CD4-positive, alpha-beta T cell (primary cell): ENCODE measurements around the gene VASP. TPM values are rescaled to one million over a fixed set of nuclear protein-coding genes. Genes with fewer than 3 reads are reported as not detected.

Experiments used
- ATAC-seq: fragments of 200-7000 bp; cut with Tn5 transposase; one replicate; pipeline ENCODE4 v1.10.0; 2022; ENCODE audit warnings: mild to moderate bottlenecking; ENCODE audit not compliant: poor library complexity
- CTCF ChIA-PET: fragments of 350-600 bp; sonication (Branson Sonifier 250); formaldehyde crosslinking; loops from one replicate; lab custom pipeline; 2021; ENCODE audit warnings: antibody characterized with exemption, inconsistent platforms; lab: Charles Lee
- POLR2A ChIA-PET: fragments of 350-600 bp; sonication (Branson Sonifier 250); formaldehyde crosslinking; loops from one replicate; lab custom pipeline; 2021; ENCODE audit warnings: antibody characterized with exemption, inconsistent platforms; lab: Charles Lee
- DNase-seq, 14 experiments: peaks; one replicate each; pipeline ENCODE4 v3.0.0-alpha.2; 2013 to 2020; ENCODE audit warnings: mixed read lengths in 2 of 14
- H3K27ac ChIP-seq, 2 donors: one replicate each; pipeline versions ENCODE4 v1.5.1 to v1.7.0; 2013; ENCODE audit warnings: low read length in 2 of 2, low read depth in 1 of 2, mild to moderate bottlenecking in 1 of 2
- H3K27me3 ChIP-seq, 2 experiments: 1 replicate in 1 of 2; 2 replicates in 1 of 2; pipeline versions ENCODE4 v1.6.1 to v1.7.0; 2013; ENCODE audit warnings: low read length in 2 of 2, control low read depth in 1 of 2, mild to moderate bottlenecking in 1 of 2, moderate library complexity in 1 of 2; ENCODE audit not compliant: insufficient read depth in 2 of 2, control insufficient read depth in 1 of 2
- H3K36me3 ChIP-seq: one replicate; pipeline ENCODE4 v1.6.1; 2013; ENCODE audit warnings: low read length, control low read depth; ENCODE audit not compliant: insufficient read depth
- H3K4me1 ChIP-seq: one replicate; pipeline ENCODE4 v1.6.1; 2013; ENCODE audit warnings: low read length, control low read depth; ENCODE audit not compliant: insufficient read depth
- H3K4me3 ChIP-seq: one replicate; pipeline ENCODE4 v1.5.1; 2013; ENCODE audit warnings: mild to moderate bottlenecking, low read length, moderate library complexity
- H3K9me3 ChIP-seq, 2 experiments: 1 replicate in 1 of 2; 2 replicates in 1 of 2; pipeline versions ENCODE4 v1.6.1 to v1.7.0; 2013; ENCODE audit warnings: low read length in 2 of 2, mild to moderate bottlenecking in 2 of 2, control low read depth in 1 of 2, moderate library complexity in 1 of 2; ENCODE audit not compliant: control insufficient read depth in 1 of 2, insufficient read depth in 1 of 2
- H3K27ac Mint-ChIP-seq: one replicate; pipeline ENCODE4 v1.8.0; 2020; ENCODE audit warnings: mixed read lengths
- H3K27me3 Mint-ChIP-seq: one replicate; pipeline ENCODE4 v1.8.0; 2021; ENCODE audit warnings: mixed read lengths
- H3K36me3 Mint-ChIP-seq: one replicate; pipeline ENCODE4 v1.8.0; 2021; ENCODE audit warnings: low read depth, mixed read lengths
- H3K4me1 Mint-ChIP-seq: one replicate; pipeline ENCODE4 v1.8.0; 2021; ENCODE audit warnings: low read depth, mixed read lengths
- H3K4me3 Mint-ChIP-seq: one replicate; pipeline ENCODE4 v1.8.0; 2020; ENCODE audit warnings: mild to moderate bottlenecking, mixed read lengths
- H3K9me3 Mint-ChIP-seq: one replicate; pipeline ENCODE4 v1.8.0; 2020; ENCODE audit warnings: mixed read lengths
- intact Hi-C, 2 experiments: fragments of 100-400 bp; cut with DNase I in 1 of 2; cut with micrococcal nuclease in 1 of 2; formaldehyde crosslinking; loops; one replicate each; pipeline versions ENCODE4 v1.15.1 to v1.9.0; 2023 to 2025; cut with DNase I, micrococcal nuclease
- total RNA-seq, 174 experiments: library from RNA in 2 of 174; stranded (reverse) in 2 of 174; gene quantifications; one replicate each; pipeline ENCODE4 v1.2.3 and lab custom pipeline; 2021 to 2026
- TF ChIP-seq, protein P1 (sequence below): fragments of 200-600 bp; IDR thresholded peaks from one replicate; pipeline ENCODE4 v1.8.0; 2022; ENCODE audit warnings: antibody characterized with exemption, mild to moderate bottlenecking

Gene VASP
- total RNA-seq, 2 experiments from 2014 or later, result 49.9 to 55.5 TPM

DNA sequence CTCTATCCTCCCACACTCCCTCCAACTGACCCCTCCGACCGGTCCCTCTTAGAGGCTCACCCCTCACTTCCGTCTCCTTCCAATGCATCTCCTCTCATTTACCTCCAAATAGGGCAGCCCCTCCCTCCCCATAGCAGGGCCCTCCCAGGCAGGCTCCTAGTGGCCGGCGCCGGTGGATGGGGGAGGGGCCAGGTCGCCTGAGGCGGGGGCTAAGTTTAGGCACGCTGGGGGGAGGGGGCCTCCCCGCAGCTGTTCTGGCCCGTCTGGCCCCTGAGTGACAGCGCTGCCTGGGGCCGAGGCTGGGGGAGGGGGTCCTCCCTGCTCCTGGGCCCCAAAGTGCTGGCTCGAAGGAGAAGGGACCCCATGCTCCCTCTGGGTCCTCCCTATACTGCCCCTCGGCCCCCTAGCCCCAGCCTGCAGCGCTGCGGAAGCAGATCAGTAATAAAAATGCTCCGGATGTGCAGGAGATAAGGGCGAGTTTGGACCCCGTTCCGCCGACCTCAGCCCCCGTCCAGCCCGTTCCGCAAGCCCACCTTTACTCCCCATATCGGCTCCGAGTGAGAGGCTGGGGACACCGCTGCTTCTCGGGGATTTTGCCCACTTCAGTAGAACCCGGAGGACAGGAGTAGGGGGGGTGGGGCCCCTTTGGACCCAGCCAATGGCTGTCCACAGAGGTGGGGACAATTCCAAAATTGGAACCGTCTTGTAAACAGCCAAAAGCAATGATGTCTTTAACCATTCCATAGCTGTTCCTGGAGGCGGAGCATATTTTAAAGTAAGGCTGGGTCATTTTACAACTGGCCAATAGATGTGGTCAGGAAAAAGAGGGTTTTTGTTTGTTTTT is 14.4 kb upstream of the VASP start:
- no peak for ATAC-seq
- peaks cover 0 to 7% of the 10 kb centered on the region in 2 experiments for H3K9me3 ChIP-seq
- no peaks in the 10 kb centered on the region for H3K36me3 ChIP-seq
- peaks cover 44% of the 10 kb centered on the region for H3K4me1 ChIP-seq
- no peak overlapping the region for H3K4me3 ChIP-seq
- intact Hi-C loops, result loop anchor here (1.0 kb wide), 2 partner anchors 65 to 150 kb away; no protein-coding TSS in a partner anchor
- ChIA-PET CTCF (interaction anchor here (0.6 to 2.1 kb wide), 2 partner anchors 14 to 393 kb away, joined by 3 to 4 read pairs; partner anchors contain the start of gene IRF2BP1), POLR2A (interaction anchor here (0.6 kb wide), 2 partner anchors 149 to 491 kb away, joined by 3 read pairs; no protein-coding TSS in a partner anchor)
- Mint-ChIP-seq H3K4me3 (peak overlapping the region; percentile 48), H3K27ac (no peak overlapping the region), H3K4me1 (peaks cover 30% of the 10 kb centered on the region), H3K36me3 (no peaks in the 10 kb centered on the region), H3K9me3 (no peaks in the 10 kb centered on the region), H3K27me3 (peaks cover 41% of the 10 kb centered on the region)
- peak in 1 of 14 experiments; percentile 49 for DNase-seq
- TF ChIP-seq, protein P1, sequence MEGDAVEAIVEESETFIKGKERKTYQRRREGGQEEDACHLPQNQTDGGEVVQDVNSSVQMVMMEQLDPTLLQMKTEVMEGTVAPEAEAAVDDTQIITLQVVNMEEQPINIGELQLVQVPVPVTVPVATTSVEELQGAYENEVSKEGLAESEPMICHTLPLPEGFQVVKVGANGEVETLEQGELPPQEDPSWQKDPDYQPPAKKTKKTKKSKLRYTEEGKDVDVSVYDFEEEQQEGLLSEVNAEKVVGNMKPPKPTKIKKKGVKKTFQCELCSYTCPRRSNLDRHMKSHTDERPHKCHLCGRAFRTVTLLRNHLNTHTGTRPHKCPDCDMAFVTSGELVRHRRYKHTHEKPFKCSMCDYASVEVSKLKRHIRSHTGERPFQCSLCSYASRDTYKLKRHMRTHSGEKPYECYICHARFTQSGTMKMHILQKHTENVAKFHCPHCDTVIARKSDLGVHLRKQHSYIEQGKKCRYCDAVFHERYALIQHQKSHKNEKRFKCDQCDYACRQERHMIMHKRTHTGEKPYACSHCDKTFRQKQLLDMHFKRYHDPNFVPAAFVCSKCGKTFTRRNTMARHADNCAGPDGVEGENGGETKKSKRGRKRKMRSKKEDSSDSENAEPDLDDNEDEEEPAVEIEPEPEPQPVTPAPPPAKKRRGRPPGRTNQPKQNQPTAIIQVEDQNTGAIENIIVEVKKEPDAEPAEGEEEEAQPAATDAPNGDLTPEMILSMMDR, result no peak
- H3K27me3 ChIP-seq, result peaks cover 23 to 25% of the 10 kb centered on the region in 2 experiments
- no peak overlapping the region for H3K27ac ChIP-seq

DNA sequence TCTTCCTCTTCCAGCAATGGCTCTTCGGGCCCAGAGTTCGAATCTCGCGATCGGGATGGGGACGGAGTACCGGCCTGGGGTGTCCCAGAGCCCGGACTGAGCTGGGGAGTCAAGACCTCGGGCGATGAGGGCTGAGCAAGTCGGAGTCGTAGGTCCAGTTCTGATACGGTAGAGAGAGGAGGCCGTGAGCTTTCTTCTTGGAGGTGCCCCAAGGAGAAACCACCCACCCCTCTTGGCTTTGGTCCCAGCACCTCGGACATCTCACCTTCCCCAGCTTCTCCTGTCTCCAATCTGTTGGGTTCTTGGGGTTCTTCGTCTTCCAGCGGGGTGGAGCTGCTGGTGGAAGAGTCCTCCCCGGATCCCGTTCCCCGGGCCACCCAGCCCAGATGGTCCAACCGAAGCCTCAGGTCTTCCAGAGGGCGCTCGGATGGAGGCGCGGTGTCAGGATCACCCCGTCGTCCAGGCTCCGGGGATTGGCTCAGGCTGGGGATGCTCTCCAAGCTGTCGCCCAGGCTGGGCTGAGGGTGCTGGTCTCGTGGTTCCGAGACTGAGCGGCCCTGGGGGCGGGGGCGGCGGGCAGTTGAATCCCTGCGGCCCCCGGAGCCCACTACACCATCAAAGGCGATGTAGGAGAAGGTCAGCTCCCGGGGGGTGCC is 12.9 kb upstream of the VASP start:
- Mint-ChIP-seq H3K36me3 (no peaks in the 10 kb centered on the region), H3K4me1 (peaks cover 40% of the 10 kb centered on the region), H3K27me3 (peaks cover 33% of the 10 kb centered on the region), H3K27ac (no peak overlapping the region), H3K9me3 (no peaks in the 10 kb centered on the region), H3K4me3 (no peak overlapping the region)
- H3K36me3 ChIP-seq, result no peaks in the 10 kb centered on the region
- H3K4me1 ChIP-seq, result peaks cover 59% of the 10 kb centered on the region
- DNase-seq (peak in 1 of 14 experiments; percentile 46), ATAC-seq (no peak)
- H3K9me3 ChIP-seq, result peaks cover 0 to 12% of the 10 kb centered on the region in 2 experiments
- no peak overlapping the region for H3K27ac ChIP-seq
- CTCF ChIA-PET, result interaction anchor here (0.9 to 5.1 kb wide), 4 partner anchors 9 to 64 kb away, joined by 3 to 32 read pairs (median 10); no protein-coding TSS in a partner anchor
- H3K4me3 ChIP-seq, result no peak overlapping the region
- TF ChIP-seq, protein P1, result no peak
- intact Hi-C loops, result no loop called here
- peaks cover 23 to 25% of the 10 kb centered on the region in 2 experiments for H3K27me3 ChIP-seq
- POLR2A ChIA-PET, result no interaction called here

GRCh38 chr19:45495178-45495577 is 12.1 kb upstream of the VASP start:
- peak overlapping the region; percentile 10 for H3K27ac Mint-ChIP-seq
- TF ChIP-seq, protein P1, result no peak

More at GRCh38 chr19:45495178-45495577, 12.1 kb upstream of the VASP start:
- no peak overlapping the region for H3K4me3 ChIP-seq
- Mint-ChIP-seq H3K27me3 (peaks cover 33% of the 10 kb centered on the region), H3K4me1 (peaks cover 43% of the 10 kb centered on the region), H3K4me3 (peak overlapping the region; percentile 81), H3K9me3 (no peaks in the 10 kb centered on the region), H3K36me3 (no peaks in the 10 kb centered on the region)
- peaks cover 0 to 13% of the 10 kb centered on the region in 2 experiments for H3K9me3 ChIP-seq
- CTCF ChIA-PET, result interaction anchor here (1.3 to 5.1 kb wide), 5 partner anchors 10 to 147 kb away, joined by 5 to 32 read pairs (median 5); no protein-coding TSS in a partner anchor
- H3K36me3 ChIP-seq, result no peaks in the 10 kb centered on the region
- H3K27ac ChIP-seq, result no peak overlapping the region
- no peak for ATAC-seq
- peaks cover 23 to 25% of the 10 kb centered on the region in 2 experiments for H3K27me3 ChIP-seq
- no peak for DNase-seq
- intact Hi-C loops, result no loop called here
- POLR2A ChIA-PET, result interaction anchor here (0.7 to 1.8 kb wide), 3 partner anchors 10 to 368 kb away, joined by 3 to 7 read pairs (median 4); partner anchors contain the start of gene SYMPK
- H3K4me1 ChIP-seq, result peaks cover 65% of the 10 kb centered on the region
